Heart left ventricle (tissue), 16 donors: ENCODE results near the gene TIMELESS. TPM values are rescaled to one million over a fixed set of nuclear protein-coding genes. Genes with fewer than 3 reads are reported as not detected.

Experiments
- ATAC-seq, 4 donors: fragments of 200-7000 bp; cut with Tn5 transposase; one replicate each; pipeline ENCODE4 v1.9.1; 2020 to 2022; ENCODE audit warnings: moderate library complexity in 4 of 4, mild to moderate bottlenecking in 3 of 4, moderate number of reproducible peaks in 1 of 4
- DNase-seq, 5 donors: peaks; one replicate each; pipeline ENCODE4 v3.0.0-alpha.2; 2020
- H3K27ac ChIP-seq, 12 donors: fragments of 200-600 bp; sonication (generic) in 4 of 12; one replicate each; pipeline versions ENCODE4 v1.5.0 to v1.8.0; 2016 to 2022; ENCODE audit warnings: mild to moderate bottlenecking in 2 of 12
- H3K27me3 ChIP-seq, 9 donors: fragments of 200-600 bp; sonication (generic) in 2 of 9; one replicate each; pipeline versions ENCODE4 v1.5.1 to v1.8.0; 2016 to 2022; ENCODE audit warnings: mild to moderate bottlenecking in 3 of 9
- H3K36me3 ChIP-seq, 9 donors: fragments of 200-600 bp; sonication (generic) in 2 of 9; one replicate each; pipeline versions ENCODE4 v1.5.0 to v1.8.0; 2018 to 2022; ENCODE audit warnings: mild to moderate bottlenecking in 2 of 9
- H3K4me1 ChIP-seq, 12 donors: fragments of 200-600 bp; sonication (generic) in 4 of 12; one replicate each; pipeline versions ENCODE4 v1.5.0 to v1.8.0; 2016 to 2022; ENCODE audit warnings: mild to moderate bottlenecking in 3 of 12
- H3K4me3 ChIP-seq, 12 donors: fragments of 200-600 bp; sonication (generic) in 4 of 12; one replicate each; pipeline versions ENCODE4 v1.5.0 to v1.8.0; 2017 to 2022; ENCODE audit warnings: mild to moderate bottlenecking in 9 of 12, moderate library complexity in 4 of 12
- H3K9me3 ChIP-seq, 12 donors: fragments of 200-600 bp; sonication (generic) in 4 of 12; one replicate each; pipeline versions ENCODE4 v1.5.0 to v1.8.0; 2016 to 2022; ENCODE audit warnings: mild to moderate bottlenecking in 1 of 12
- CTCF ChIP-seq, 12 donors: fragments of 200-600 bp; sonication (generic) in 4 of 12; IDR thresholded peaks; one replicate each; pipeline versions ENCODE4 v1.5.0 to v1.8.0; 2018 to 2022; ENCODE audit warnings: antibody characterized with exemption in 12 of 12, mild to moderate bottlenecking in 5 of 12
- POLR2A ChIP-seq, 2 donors: fragments of 450-650 bp; IDR thresholded peaks; one replicate each; pipeline ENCODE4 v1.6.1; 2017; ENCODE audit warnings: antibody characterized with exemption in 2 of 2, mild to moderate bottlenecking in 2 of 2, moderate library complexity in 2 of 2
- WGBS, 4 donors: extraction: QIAGEN DNeasy Blood & Tissue Kit in 2 of 4; methylation state at CpG; one replicate each; pipeline versions ENCODE4 v1.1.5 to v1.1.7; 2013 to 2018; 5-methylcytosine and 5-hydroxymethylcytosine counted together
- intact Hi-C, 10 donors: fragments of 100-400 bp; cut with DNase I; formaldehyde crosslinking; loops; one replicate each; pipeline versions ENCODE4 v1.11.1 to v1.14.2; 2022
- polyA plus RNA-seq, 2 donors: library from polyadenylated mRNA; stranded (reverse); fragments of 200-250 nt; gene quantifications; one replicate each; pipeline ENCODE4 v1.2.3, GENCODE V29; 2013
- total RNA-seq, 9 donors: library from RNA; depleted of rRNA in 2 of 9; stranded (reverse); fragments of >200 nt in 2 of 9; fragmentation: NEBNext Ultra II Directional in 3 of 9; extraction: Animal tissue kit (Norgen Biotek cat#: 25700) in 3 of 9; gene quantifications; one replicate each; pipeline versions ENCODE4 v1.1.0 to v1.2.4, GENCODE V29; 2016 to 2023
- donor health status: ischemic (EF 13 %, LVEDD 7.1; RV severe dilation, severe dysfunction).
- donor health status: healthy with polysubstance abuse.
- donor health status: DM: no; HTN: yes; CAD: no.
- donor health status: DM: no; HTN: no; CAD: no.
- donor health status: ischemic (EF 25% LVEDD 6.9; RV normal size, moderate dysfunction).
- donor health status: ischemic (EF 25% LVEDD 5.7; RV mildly dilated, moderate dysfunction).
- donor health status: healthy.
- donor health status: DM: yes; HTN: yes; CAD: no.
- donor health status: ischemic (EF 35%, LVEDD 5.7; RV mildly dilated, moderate dysfunction).
- donor health status: nonischemic (EF 11% LVEDD 7.7; RV severe dilation, severe dysfunction).
- donor health status: DM: yes; HTN: yes; CAD: no.
- donor health status: PGD.
- donor health status: ischemic (EF 29% LVEDD 5.4; RV normal size, mild dysfunction).
- donor health status: nonischemic (EF 23%, LVEDD 6.1; RV moderate dilation, normal function).

Gene TIMELESS
- total and polyA plus RNA-seq, 11 donors = 1.1 to 7.3 (median 2.4) TPM

- Histone ChIP-seq H3K36me3 (peaks cover 0 to 27% (median 2%) of the 10 kb centered on the region in 9 donors), H3K4me1 (peaks cover 0 to 34% (median 10%) of the 10 kb centered on the region in 12 donors), H3K9me3 (no peaks in the 10 kb centered on the region), H3K27me3 (no peaks in the 10 kb centered on the region), H3K4me3 (peak within 1 kb of the TSS; percentile 53 to 95 (median 78)), H3K27ac (peak within 1 kb of the TSS; percentile 40 to 95 (median 89))
- ATAC-seq = peak; percentile 96 to 99 (median 97)
- WGBS, 4 donors = 0% methylated on average over 30 to 43 of the region's 43 CpGs
- peak; percentile 94 to 96 (median 94) for DNase-seq
- TF ChIP-seq CTCF (IDR thresholded peaks at IDR 0.05) = peak in 10 of 12 donors; percentile 18 to 64 (median 38)
- TF ChIP-seq POLR2A (IDR thresholded peaks at IDR 0.05) = peak in 1 of 2 donors; percentile 84
- intact Hi-C loops = loop anchor here in 9 of 10 donors (2.0 to 10.0 kb wide), 12 partner anchors 20 to 344 kb away; partner anchors contain the start of genes ESYT1 (in 5 of the 9), IL23A (in 5 of the 9), PAN2 (in 5 of the 9) and CNPY2 (in 2 of the 9)
Measured at GRCh38 chr12:56468216-56469006, 19.2 kb upstream of the TIMELESS start, which contains the start of gene SPRYD4. Gene SPRYD4 (plus strand): TSS chr12:56468578. CDS start chr12:56468592, 14 bp downstream.

- no peaks in the 10 kb centered on the region for H3K9me3 ChIP-seq
- no peak for ATAC-seq
- intact Hi-C loops = loop anchor here (5.0 to 10.0 kb wide), 9 partner anchors 98 to 338 kb away; partner anchors contain the start of genes IL23A (in 5 of the 10), PAN2 (in 5 of the 10), ESYT1 (in 4 of the 10) and APOF (in 2 of the 10)
- H3K27ac ChIP-seq = no peak overlapping the region
- DNase-seq = no peak
- no peak for TF ChIP-seq POLR2A (IDR thresholded peaks at IDR 0.05)
- TF ChIP-seq CTCF (IDR thresholded peaks at IDR 0.05) = no peak
- H3K27me3 ChIP-seq = no peaks in the 10 kb centered on the region
- H3K36me3 ChIP-seq = no peaks in the 10 kb centered on the region
- H3K4me1 ChIP-seq = peaks cover 0 to 7% (median 0%) of the 10 kb centered on the region in 12 donors
- no peak overlapping the region for H3K4me3 ChIP-seq
Measured at GRCh38 chr12:56462565-56462964, 13.3 kb upstream of the TIMELESS start.

GRCh38 chr12:56461235-56462159, 12.3 kb upstream of the TIMELESS start:
- no peak for TF ChIP-seq CTCF (IDR thresholded peaks at IDR 0.05)
- no peak for TF ChIP-seq POLR2A (IDR thresholded peaks at IDR 0.05)
- Histone ChIP-seq H3K27ac (no peak overlapping the region), H3K27me3 (no peaks in the 10 kb centered on the region), H3K36me3 (no peaks in the 10 kb centered on the region), H3K9me3 (no peaks in the 10 kb centered on the region), H3K4me1 (peaks cover 0 to 7% (median 0%) of the 10 kb centered on the region in 12 donors), H3K4me3 (no peak overlapping the region)
- no peak for DNase-seq
- WGBS, 4 donors = 83 to 89% (median 87%) methylated on average over 11 of the region's 11 CpGs
- intact Hi-C loops = loop anchor here (5.0 to 10.0 kb wide), 9 partner anchors 97 to 337 kb away; partner anchors contain the start of genes IL23A (in 5 of the 10), PAN2 (in 5 of the 10), ESYT1 (in 4 of the 10) and APOF (in 2 of the 10)
- no peak for ATAC-seq
